Esophagus muscularis mucosa (tissue), 3 donors: Measurements from ENCODE around the gene EVX2.

Source experiments
- CTCF ChIP-seq, 3 experiments: fragments of 200-600 bp in 2 of 3; fragments of 450-650 bp in 1 of 3; sonication (generic) in 2 of 3; IDR thresholded peaks; one replicate each; pipeline ENCODE4 v1.5.1; 2017 to 2019; ENCODE audit warnings: antibody characterized with exemption in 3 of 3, mild to moderate bottlenecking in 2 of 3, moderate library complexity in 1 of 3
- POLR2A ChIP-seq: fragments of 450-650 bp; IDR thresholded peaks from one replicate; pipeline ENCODE4 v1.6.1; 2017; ENCODE audit warnings: antibody characterized with exemption, moderate library complexity, mild to moderate bottlenecking, low read depth

- TF ChIP-seq POLR2A (no peak), CTCF (IDR thresholded peaks at IDR 0.05) (no peak)
Observed at GRCh38 chr2:176123411-176124109, 39.8 kb upstream of the EVX2 start.
